Ramos (cell line): ENCODE measurements around the gene SLC18A3.

ENCODE experiments used
- in situ Hi-C: fragments of 300-500 bp; cut with MboI; formaldehyde crosslinking; loops from one replicate; pipeline ENCODE4 v1.14.3; 2022; ENCODE audit warnings: low sequenced_read_pairs; ENCODE audit not compliant: unreplicated experiment

SLC18A3 gene

DNA sequence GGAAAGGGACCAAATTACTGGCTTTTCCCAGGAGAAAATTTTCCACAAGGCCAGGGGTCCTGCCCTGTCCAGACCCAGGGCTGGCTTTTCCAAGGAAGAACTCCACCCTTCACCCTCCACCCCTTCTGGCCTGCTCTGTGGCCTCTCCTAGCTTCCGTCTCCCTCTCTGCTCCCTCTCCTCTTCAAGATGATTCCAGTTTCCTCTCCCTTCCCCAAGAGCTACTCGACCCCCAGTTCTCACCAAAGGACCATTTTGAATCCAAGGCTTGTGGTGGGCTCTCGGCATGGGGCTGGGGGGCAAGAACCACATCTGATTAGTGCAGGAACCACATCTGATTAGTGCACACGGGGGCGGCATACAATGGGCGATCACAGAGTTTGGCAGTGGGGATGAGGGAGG, 11.5 kb downstream of the SLC18A3 start:
- in situ Hi-C loops: no loop called here

DNA sequence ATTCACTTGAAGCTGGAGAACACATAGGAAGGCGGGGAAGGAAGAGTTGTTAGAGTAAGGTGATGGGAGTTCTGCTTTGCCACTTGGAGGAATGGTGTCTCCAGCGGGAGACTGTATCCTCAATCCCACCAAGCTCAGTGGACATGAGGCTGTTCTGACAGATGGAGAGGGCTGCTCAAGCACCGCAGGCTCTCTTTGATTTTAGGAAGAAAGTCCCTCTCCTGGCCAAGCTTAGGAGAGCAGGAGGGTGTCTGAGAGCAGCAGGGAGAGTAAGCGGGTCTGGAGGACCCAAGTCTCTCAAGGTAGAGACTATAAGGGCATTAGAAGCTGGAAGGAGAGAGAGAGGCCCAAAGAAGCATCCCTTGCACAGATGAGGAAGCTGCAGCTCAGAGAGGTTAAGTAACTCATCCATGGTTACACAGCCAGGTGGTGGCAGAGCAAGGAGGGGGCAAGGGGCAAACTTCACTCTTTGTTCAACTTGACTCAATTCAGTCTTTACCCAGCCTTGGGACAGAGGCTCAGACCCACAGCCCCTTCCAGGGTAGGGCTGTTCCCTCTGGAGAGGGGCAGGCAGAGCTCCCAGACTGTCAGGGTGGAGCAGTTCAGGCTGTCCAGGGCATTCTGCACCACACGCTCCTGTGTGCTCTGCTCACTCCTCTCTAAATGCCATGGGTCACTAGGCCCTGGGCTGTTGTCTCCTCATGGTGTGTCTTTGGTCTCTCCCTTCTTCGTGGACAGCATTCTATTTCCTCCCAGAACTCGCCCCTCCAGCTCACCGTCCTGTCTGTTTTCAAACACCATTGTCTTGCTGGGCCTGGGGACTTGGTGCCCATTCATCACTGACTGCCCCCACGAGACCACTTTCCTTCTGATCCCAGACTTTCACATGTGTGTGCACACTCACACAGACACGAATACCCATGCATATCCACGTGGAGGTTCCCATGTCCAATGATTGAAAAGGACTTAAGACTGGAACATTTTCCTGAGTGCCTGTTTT, 12.6 kb downstream of the SLC18A3 start:
- in situ Hi-C loops: no loop called here

DNA sequence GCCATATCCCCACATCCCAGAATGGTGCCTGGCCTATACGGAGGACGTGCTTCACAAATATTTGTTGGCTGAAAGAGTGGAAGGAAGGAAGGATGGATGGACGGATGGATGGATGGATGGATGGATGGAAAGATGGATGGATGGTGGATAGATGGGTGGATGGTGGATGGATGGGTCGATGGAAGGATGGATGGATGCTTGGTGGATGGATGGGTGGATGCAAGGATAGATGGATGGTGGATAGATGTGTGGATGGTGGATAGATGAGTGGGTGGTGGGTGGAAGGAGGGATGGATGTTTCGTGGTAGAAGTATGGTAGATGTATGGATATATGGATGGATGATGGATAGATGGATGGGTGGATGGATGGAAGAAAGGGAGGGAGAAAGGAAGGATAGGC, 14.5 kb downstream of the SLC18A3 start:
- in situ Hi-C loops: no loop called here

DNA sequence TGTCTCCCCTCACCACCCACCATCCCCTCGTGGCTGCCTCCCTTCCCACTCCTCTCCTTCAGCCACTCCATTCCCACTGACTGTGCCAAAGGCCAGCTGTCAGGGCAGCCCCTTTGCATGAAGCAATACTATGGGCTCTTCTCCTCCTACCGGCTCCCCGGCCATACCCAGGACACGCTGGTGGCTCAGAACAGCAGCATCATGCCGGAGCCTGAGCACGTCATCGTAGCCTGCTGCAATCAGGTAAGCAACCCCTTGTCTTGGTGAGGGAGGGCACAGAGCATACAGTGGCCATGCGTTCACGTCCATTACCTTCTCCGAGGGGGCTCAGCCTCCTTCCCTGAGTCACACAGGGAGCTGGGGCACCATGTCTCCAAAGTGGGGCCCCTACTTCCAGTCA, 15.3 kb downstream of the SLC18A3 start:
- in situ Hi-C loops: no loop called here

DNA sequence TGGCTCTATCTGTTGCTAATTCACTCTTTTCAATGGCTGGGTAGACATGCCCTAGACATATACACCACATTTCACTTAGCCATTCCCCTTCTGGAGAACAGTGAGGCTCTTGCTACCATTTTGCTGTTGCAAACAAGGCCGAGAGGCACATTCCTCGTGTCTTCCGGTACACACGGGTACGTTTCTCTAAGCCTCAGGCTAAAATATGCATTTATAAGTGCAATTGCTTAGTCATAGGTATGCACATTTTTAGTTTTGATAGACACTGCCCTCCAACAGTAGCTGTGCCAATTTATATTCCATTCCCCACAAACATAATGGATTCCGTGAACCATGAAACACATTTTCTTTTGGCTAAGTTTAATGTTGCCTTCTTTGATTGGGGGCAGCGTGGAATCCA, 16.9 kb downstream of the SLC18A3 start:
- in situ Hi-C loops: no loop called here

DNA sequence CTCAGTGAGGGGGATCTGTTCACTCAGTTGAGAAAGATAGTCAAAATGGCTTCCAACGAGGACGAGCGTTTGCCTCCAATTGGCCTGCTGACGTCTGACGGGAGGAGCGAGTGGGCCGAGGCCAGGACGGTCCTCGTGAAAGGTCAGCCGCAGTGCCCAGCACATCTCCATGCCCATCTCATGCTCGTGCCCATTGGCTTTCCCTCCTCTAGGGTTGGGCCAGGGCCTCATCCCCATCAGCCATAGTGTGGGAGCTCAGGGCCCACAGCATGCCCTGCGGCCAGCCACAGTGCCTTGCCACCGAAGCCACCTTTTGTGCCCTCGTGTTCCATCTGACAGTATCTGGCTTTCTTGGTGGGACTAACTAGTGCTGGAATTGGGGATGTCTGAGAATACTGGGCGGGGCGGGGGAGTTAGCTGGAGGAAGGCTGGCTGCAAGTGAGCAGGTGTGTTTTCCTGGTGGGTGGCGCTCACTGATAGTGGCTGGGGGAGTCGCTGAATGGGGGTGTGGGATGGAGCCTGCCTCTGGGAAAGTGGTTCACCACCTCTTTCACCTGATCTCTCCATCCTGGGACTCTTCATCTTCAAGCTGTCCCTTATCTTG, 17.6 kb downstream of the SLC18A3 start:
- in situ Hi-C loops: no loop called here

DNA sequence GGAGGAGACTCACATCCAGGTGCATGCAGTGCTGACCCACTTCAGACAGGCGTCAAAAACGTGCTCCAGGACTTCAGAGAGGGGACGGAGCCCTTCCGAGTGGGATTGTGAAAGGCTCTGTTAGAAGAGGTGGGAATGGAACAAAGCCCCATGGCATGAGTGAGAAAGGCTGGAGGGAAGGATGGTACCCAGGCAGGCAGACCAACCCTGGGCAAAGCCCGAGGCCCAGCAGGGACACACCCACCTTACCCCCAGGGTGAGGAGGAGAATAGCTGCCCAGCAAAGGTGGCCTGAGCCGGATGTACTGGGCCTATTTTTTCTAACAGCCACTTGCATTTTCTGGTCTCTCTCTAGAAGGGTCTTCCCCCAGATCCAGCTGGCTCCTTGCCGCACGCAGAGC, 18.5 kb downstream of the SLC18A3 start:
- in situ Hi-C loops: no loop called here

DNA sequence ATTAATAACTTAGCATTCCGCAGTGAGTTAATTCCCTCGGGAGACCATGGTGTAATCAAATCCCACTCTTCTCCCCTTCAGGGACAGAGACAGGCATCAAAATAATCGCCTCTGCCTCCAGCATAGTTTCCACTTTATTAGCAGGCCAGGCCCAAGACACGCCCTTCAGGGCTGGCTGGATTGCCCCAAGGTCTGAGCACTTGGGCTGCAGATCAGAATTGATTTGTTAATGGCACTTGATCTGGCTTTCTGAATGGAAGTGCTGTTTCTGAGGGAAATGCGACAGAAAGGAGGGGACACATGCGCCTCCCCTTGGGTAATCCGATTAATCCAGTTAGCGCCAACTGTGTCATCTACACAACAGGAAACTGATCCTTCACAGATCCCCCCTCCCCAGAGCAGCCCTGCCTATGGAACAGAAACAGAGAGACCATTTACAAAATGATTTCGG, 19.3 kb downstream of the SLC18A3 start:
- in situ Hi-C loops: no loop called here

DNA sequence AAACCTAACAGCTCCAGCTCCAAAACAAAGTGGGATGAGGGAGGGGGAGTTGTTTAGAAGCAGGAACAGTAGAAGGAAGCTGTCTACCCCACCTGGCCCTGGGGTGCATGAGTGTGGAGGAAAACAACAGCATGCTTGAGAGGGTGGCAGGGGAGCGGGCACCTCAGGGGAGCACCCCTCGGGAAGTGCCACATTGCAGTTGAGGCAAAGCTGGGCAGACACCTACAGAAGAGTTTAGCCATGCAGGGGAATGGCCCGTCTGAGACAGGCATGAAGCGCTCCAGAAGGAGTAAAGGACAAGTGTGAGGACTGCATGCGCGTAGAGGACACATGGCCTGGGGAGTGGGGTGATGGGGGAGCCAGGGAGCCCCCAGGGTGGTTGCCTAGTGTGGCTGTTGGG, 21.9 kb downstream of the SLC18A3 start:
- in situ Hi-C loops: no loop called here

DNA sequence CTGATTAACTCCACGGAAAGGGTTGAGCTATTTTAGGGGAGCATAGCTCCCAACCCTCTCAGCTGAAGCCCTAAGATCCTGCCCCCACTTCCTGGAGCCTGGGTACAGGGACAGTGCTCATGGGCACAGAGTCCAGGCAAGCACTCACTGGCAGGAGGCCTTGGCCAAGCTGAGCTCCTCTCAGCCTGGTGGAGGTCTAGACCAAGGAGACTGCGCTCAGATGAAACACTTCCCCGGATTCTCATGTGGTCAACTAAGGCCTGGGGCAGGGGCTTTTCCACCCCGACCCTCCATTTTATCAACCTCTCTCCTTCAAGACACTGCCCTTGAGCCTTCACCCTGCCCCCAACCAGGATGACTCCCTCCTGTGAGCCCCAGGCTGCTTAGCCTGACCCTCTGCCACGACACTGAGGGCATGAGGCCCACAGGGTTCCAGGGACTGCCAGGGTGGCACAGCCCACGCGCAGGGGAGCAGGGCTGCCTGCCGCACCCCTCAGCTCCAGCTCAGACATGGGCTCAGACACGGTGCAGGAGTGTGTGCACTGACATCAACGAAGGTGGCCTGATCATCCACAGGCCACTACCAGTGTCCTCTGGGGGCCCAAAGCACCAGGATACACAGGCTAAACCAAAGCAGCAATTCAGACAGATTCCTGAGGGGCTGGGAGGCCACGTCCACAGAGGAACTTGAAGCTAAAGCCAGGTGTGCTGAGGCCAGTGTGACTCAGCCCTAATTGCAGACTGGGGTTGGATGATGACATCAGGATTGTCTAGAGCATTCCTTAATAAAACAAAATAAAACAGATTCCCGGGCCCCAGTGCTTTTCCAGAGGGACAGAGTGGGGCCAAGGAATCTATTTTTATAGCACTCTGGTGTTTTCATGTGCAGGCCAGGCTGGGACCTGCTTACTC, 22.6 kb downstream of the SLC18A3 start:
- in situ Hi-C loops: no loop called here

DNA sequence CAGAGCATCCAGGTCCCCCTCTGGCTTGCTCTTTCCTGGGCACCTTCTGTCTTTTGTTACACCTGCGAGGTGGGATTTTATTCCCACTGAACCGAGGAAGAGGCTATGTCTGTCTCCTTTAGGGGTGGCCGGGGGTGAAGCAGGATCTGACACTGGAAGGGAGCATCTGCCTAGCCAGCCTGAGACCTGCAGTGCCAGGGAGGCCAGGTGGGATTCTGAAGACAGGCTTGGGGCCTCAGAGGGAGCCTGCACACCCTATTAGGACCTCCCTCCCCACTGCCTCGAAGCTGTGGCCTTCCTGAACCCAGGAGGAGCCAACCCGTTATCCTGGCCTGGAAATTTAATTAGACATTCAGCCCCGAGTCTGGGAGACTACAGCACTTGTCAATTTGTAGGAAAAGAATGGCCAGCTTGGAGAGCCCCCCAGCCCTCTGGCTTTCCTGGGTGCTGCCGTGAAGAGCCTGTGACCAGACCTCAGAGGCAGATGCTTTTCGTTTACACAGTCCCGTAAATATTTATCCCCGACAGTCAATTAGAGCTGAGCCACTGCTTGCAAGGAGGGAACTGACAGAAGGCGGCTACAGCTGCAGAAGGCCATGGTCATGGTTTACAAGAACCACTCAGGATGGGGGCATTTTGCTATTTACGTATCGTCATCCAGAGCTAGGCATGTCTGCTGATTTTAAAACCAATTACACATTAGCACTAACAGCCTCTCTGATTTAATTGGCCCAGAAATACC, 23.4 kb downstream of the SLC18A3 start:
- in situ Hi-C loops: no loop called here

DNA sequence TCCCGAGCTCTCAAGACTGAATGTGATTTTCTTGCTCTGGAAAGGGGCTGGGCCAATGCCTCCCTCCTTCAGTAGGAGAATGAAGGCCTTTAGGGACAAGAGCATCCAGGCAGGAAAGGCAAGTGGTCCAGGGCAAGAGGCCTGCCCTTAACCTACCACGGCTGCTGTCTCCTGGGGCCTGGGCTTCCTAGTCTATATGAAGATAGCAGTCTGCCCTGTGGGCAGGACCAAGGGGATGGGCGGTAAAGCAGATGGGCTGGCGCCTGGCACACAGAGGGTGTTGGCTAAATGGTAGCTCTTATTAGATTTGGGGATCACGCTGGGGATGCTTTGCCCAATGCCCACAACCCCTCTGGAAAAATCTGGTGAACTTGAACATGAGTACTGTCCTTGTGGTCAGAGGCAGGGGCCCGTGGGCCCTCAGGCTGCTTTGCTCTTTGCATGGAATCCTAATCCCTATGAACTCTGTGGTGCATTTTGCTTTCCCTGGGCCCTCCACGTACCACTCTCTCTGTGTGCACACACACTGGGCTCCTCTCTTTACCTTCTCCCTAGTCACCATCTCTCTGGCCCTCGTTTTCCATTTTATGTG, 24.1 kb downstream of the SLC18A3 start:
- in situ Hi-C loops: no loop called here

DNA sequence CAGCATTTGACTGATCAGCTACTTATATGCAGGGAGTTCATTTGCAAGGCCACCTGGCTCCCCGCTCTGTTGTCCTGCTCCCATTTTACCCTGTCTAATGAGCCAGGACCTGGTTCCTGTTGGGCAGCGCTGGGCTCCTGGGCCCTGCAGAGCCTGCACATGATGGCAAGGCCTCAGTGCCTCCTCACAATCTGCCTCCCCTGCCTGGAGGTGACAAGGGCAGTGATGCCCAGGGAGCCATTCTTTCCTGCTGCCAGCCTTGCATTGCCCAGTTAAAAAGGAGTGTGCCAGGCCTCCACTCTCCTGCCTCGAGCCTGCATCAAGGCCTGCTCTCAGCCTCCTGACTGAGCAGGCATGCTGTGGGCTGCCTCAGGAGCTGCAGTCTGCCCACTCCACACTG, 32.2 kb downstream of the SLC18A3 start:
- in situ Hi-C loops: no loop called here

DNA sequence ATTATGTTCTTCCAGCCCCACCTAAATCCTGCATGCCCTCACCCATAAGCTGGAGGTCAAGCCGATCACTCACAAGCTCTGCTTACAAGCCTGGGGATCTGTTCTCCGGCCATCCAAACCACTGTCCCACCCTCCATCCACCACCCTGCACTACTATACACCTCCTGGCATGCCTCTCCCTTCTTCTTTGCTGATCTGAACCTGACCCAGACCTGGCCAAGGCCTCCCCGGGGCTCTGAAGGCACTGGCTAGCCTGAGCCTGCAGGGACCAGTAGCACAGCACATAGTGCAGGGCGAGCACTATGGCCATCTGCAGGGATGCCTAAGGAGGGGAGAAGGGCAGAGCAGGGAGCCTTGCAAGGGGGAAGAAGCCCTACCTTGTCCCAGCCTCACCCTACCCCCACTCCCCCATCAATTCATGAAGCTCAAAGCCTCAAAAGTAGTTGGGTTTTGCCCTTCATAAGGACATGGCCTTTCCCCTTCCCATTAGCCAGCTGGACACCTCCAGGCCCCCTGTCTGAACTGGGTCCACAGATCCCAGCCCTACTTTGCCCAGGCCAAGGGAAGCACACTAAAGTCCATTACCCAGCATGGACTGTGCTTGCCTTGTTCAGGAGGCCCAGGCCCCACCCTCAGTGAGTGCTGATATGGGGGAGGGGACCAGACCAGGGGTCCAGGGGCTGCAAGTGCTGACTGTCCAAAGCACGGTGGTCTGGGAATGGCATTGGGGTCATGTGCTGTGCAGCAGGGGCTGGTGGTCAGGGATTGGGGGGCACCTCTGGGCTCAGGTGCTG, 33.3 kb downstream of the SLC18A3 start:
- in situ Hi-C loops: no loop called here

DNA sequence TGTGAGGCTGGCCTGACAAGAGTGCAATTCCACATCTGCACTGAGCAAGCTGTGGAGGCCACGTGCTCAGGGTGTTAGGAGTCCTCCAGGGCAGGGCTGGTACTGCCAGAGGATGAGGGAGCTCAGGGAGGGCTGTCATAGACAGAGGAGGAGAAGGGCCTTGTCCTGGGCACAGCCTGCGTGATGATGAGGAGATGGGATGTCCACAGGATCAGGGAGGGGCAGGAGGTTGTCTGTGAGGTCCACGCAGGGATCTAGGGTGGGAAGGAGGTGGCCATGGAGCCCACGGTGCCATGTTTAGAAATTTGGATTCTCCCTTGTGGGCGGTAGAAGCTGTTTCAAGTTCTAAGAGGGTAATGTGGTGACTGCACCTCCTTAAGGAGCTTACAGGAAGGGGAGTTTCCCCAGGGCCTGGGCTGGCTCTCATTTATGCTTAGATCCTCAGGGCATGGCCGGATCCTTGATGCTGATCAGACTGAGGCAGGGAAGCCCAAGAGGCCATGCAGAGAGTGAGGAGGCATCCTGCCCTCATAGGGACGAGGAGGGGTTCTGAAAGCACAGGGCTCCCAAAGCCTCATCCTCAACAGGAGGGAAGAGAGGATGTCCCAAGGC, 34.0 kb downstream of the SLC18A3 start:
- in situ Hi-C loops: no loop called here

DNA sequence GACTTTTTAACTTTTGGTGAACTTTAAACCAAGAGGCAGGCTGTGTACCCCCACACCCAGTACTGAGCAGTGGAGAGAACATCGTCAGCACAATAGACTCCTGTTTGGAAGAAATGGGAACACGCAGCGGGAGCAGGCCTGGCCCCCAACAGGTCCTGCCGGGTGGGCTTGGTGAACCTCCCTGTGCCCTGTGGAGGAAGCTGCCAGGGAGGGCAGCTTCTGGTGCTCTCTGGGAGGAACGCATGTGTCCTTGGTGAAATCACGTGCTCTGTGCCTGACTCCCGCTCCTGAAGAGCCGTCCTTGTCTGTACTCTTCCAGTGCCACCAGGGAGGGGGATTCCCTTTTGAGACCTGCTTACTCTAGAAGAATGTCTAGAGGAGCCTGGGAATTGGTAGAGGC, 35.3 kb downstream of the SLC18A3 start:
- in situ Hi-C loops: no loop called here

DNA sequence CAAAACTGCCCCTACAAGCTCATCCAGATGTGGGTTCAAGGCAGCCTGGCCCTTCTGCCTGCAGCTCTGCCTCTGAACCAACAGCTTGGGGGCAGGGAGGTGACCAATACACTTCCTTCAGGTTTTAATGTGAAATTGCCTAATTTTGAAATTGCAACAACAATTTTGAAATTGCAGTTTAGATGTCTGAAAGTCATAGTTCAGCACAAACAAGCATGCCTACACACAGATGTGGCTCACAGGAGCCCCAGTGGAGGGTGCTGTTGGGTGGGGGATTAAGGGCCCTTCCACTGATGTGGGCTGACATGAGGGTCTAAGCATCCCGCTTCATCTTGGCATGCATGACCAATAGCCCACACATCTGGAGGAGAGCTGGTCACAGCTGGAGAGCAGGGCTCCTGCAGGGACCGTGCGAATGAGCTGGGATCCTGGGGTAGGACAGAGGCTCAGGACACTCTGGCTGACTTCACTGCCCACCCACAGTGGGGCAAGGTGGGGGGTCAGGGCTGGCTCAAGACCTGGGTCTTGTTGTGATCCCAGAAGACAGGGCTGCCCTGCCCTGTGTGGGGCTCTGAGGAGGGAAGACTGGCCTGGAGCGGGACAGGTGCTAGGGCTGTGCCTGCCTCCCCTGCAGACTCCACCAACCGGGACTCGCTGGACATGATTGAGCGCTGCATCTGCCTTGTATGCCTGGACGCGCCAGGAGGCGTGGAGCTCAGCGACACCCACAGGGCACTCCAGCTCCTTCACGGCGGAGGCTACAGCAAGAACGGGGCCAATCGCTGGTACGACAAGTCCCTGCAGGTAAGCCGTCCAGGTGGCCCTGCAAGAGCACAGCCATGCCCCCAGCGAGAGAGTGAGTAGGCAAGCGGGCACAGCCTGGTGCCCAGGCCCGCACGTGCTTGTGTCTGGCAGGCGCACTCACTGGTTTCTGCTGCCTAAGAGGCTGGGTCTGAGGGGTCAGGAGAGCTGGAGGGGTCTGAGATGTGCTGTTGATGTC, 36.1 kb downstream of the SLC18A3 start:
- in situ Hi-C loops: no loop called here
